KG1 (cell line): Measurements from ENCODE around the gene ARL14EP.

ENCODE experiments used
- DNase-seq: peaks from one replicate; lab custom pipeline; 2025; lab: John Stamatoyannopoulos, UW

Gene ARL14EP

GRCh38 chr11:30380846-30381245, 57.9 kb downstream of the ARL14EP start:
- no peak for DNase-seq

DNA sequence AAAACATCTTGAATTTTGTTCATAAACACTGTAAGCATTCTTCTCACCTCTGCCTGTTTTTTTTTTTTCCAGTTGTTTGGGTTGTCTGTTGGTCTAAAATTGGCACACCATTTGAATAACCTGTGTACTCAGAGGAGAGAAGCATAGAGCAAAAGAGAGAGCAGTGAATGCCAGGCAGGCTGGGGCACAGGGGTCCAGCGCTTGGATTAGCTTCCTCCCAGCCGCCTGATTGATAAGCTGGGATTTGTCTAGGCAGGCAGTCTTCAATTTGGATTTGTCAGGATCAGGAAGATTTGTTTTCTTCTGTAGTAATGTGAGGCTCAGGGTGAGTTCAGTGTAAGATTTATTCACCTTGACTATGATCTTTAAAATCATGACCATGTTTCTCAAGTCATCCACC, 59.0 kb downstream of the ARL14EP start:
- no peak for DNase-seq
